ENCODE data around the gene FREM2.

FREM2 gene

GRCh38 chr13:38753878-38754277, 67.0 kb downstream of the FREM2 start:
- DNase-seq (ENCODE audit: low read depth): no peak
- TF ChIP-seq, protein P1, sequence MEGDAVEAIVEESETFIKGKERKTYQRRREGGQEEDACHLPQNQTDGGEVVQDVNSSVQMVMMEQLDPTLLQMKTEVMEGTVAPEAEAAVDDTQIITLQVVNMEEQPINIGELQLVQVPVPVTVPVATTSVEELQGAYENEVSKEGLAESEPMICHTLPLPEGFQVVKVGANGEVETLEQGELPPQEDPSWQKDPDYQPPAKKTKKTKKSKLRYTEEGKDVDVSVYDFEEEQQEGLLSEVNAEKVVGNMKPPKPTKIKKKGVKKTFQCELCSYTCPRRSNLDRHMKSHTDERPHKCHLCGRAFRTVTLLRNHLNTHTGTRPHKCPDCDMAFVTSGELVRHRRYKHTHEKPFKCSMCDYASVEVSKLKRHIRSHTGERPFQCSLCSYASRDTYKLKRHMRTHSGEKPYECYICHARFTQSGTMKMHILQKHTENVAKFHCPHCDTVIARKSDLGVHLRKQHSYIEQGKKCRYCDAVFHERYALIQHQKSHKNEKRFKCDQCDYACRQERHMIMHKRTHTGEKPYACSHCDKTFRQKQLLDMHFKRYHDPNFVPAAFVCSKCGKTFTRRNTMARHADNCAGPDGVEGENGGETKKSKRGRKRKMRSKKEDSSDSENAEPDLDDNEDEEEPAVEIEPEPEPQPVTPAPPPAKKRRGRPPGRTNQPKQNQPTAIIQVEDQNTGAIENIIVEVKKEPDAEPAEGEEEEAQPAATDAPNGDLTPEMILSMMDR (IDR thresholded peaks at IDR 0.05; ENCODE audit: insufficient read depth, low read depth, low read length, missing control alignments): no peak
- no peak overlapping the region for H3K4me3 ChIP-seq (ENCODE audit: low read depth, low read length)

DNA sequence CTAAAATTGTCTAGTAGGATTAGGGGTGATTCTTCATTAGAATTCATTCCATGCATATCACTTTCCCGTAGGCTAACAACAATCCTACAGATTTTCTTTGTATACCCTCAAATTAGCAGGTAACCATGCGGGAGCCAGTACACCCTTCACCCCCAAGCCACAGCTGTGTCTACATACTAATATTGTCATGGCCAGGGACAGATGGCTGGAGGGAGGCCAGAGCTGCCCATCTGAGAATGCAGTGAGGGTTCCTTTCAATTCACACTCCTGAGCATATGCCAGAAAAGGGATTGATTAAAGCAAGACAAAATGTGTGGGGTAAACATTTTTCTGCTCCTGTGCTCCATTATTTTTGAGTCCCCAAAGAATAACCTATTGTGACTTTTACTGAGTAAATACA, 68.9 kb downstream of the FREM2 start:
- TF ChIP-seq, protein P1 (IDR thresholded peaks at IDR 0.05; ENCODE audit: insufficient read depth, low read depth, low read length, missing control alignments): no peak
- no peak for DNase-seq (ENCODE audit: low read depth)
- H3K4me3 ChIP-seq (ENCODE audit: low read depth, low read length): no peak overlapping the region

DNA sequence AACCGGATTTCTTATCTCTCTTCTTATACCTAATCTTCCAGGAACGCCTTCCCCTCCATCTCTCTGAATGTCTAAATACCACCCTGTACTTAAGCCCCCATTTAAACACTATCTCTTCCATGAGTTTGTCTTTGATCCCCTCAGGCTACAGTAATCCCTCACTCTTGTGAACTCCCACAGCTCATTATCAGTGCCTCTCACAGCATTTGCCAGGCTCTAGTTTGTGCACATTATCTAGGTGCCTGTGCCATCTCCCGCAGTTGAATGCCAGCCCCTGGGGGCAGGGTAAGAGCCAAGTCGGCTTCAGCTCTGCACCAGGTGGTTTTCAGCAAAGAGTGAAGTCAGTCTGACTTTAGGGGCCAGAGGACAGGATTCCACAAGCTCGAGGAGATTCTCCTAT, 71.4 kb downstream of the FREM2 start:
- TF ChIP-seq, protein P1 (IDR thresholded peaks at IDR 0.05; ENCODE audit: insufficient read depth, low read depth, low read length, missing control alignments): no peak
- no peak for DNase-seq (ENCODE audit: low read depth)
- H3K4me3 ChIP-seq (ENCODE audit: low read depth, low read length): no peak overlapping the region

DNA sequence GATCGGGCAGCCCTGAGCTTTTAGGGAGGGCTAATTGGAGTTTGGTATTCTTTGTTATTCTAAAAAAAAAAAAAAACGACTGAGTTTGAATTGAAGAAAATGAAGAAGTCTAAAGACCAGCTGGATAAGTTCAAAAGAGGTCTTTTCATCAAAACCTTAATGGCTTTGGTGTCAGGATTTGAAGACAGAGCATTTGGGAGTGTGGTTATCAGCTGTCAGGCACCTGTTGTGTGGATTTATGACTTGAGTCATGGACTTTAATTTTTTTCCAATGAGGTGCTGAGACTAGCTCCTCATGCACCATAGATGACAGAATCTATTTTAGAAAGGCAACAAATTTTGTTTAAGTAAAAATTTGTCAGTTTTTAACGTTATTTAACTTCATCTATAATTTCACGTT, 72.5 kb downstream of the FREM2 start:
- H3K4me3 ChIP-seq (ENCODE audit: low read depth, low read length): no peak overlapping the region
- TF ChIP-seq, protein P1 (IDR thresholded peaks at IDR 0.05; ENCODE audit: insufficient read depth, low read depth, low read length, missing control alignments): no peak
- no peak for DNase-seq (ENCODE audit: low read depth)

GRCh38 chr13:38763446-38764381, 76.8 kb downstream of the FREM2 start:
- TF ChIP-seq, protein P1 (IDR thresholded peaks at IDR 0.05; ENCODE audit: insufficient read depth, low read depth, low read length, missing control alignments): peak; percentile 32
- peak; percentile 40 for DNase-seq (ENCODE audit: low read depth)
- H3K4me3 ChIP-seq (ENCODE audit: low read depth, low read length): no peak overlapping the region

DNA sequence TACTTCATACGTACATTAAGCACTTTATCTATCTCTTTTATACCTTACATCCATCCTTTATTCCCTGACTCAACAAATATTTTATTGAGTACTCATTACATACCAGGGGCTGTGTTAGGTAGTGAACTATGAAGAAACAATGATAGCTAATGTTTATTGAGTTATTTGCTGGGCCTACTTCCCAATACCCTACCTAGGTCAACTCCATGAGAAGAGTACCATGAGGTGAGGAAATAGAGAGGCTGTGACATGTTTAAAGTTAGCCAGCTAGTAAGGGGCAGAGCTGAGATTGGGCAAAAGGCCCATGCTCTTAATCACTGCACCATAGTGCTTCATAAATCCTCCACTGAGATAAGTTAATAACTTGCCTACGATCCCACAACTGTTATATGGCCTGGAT, 79.9 kb downstream of the FREM2 start:
- no peak overlapping the region for H3K4me3 ChIP-seq (ENCODE audit: low read depth, low read length)
- TF ChIP-seq, protein P1 (IDR thresholded peaks at IDR 0.05; ENCODE audit: insufficient read depth, low read depth, low read length, missing control alignments): no peak
- no peak for DNase-seq (ENCODE audit: low read depth)

All from GM12865 (cell line).